GM15510 (cell line): ENCODE results near the gene DCUN1D1.

ENCODE experiments used
- POLR2A ChIP-seq: IDR thresholded peaks from 3 replicates; pipeline ENCODE4 v1.6.1; 2011; ENCODE audit warnings: borderline replicate concordance; ENCODE audit not compliant: insufficient read length; ENCODE audit errors: extremely low read depth

The DCUN1D1 gene

DNA sequence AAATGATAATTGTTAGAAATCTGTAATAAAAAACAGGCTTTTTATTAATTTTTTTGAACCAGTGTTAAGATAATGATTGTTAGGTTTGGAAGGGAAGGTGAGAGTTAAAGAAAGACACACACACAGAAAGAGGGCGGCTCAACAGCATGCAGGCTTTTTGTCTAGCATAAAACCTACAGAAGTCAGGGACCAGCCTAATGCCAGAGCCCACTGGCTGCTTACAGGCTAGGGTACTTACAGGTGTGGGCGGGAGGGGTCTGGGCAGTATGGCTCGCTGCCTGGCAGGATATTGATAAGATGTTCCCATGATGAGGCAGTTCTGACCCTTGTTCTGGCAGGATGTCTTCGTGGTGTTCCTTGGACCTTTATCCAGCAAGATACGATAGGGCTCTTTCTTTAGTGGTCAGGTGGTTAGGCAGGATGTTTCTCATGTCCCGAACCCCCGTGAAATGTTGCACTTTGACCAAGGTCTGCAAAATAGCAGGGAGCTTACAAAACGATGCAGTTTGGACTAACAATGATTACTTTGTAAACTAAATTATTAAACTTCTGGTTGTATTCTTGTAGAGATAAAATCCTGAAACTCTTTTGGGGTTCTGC, 84.7 kb downstream of the DCUN1D1 start:
- no peak for TF ChIP-seq POLR2A

GRCh38 chr3:182892226-182892625, 88.1 kb downstream of the DCUN1D1 start:
- TF ChIP-seq POLR2A = no peak

- TF ChIP-seq POLR2A = no peak
Observed at GRCh38 chr3:182891364-182891763, 89.0 kb downstream of the DCUN1D1 start.

- no peak for TF ChIP-seq POLR2A
Observed at GRCh38 chr3:182889948-182890629, 90.2 kb downstream of the DCUN1D1 start.
